ENCODE data around the gene TBC1D16.

Gene TBC1D16

DNA sequence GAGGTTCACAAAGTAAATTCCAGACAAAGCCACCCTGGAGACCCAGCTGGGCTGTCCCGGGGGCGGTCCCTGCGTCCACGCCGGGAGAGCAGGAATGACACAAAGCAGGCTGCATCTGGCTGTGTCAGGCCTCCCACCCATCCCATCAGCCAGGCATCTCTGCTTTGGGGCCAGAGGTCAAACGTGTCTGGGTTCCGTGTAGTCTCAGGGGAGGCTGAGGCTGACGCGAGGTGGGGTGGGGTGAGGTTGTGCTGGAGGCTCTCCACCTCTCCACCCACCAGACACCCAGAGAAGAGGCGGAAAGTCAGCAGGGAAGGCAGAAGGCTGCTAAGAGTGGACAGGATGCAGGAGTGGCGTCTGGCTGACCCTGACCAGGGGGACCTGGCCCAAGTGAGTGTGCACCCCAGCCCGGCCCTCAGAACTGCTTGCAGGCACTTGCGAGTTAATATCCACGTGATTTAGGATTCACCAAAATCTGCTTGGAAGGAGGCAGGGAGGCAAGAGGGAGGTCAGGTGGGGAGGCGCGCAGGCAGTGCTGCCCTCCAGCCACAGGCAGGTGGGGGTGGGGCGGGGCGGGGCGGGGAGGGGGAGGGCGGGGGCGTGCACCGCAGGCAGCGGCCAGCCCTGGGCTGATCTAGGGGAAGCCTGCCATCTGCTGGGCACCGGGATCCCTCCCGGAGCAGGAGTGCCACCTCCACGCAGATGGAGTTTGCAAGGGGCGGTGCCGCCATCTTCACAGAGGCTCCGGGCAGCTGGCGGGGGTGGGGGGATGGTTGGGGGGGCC, 44.3 kb downstream of the TBC1D16 start:
- no peak for FAIRE-seq

DNA sequence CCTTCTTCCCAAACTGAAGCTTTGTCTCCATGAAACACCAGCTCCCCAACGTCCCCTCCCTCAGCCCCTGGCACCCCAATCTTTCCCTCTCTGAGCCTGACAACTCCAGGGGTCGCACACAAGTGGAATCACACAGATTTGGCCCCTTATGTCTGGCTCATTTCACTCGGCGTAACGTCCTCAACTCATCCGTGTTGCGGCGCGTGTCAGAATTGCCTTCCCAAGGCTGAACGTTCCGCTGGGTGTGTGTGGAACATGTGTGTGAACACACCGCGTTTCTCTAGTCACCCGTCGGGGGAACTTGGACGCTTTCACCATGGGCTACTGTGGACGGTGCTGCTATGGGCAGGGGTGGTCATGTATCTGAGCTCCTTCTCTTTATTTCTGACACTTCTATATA, 45.0 kb downstream of the TBC1D16 start:
- DNase-seq (ENCODE audit: extremely low spot score, insufficient read length, low read depth) = no peak
- no peak for FAIRE-seq

More for the DNA sequence above, 44.3 kb downstream of the TBC1D16 start:
- peak; percentile 43 for DNase-seq (ENCODE audit: extremely low spot score, insufficient read length, low read depth)

DNA sequence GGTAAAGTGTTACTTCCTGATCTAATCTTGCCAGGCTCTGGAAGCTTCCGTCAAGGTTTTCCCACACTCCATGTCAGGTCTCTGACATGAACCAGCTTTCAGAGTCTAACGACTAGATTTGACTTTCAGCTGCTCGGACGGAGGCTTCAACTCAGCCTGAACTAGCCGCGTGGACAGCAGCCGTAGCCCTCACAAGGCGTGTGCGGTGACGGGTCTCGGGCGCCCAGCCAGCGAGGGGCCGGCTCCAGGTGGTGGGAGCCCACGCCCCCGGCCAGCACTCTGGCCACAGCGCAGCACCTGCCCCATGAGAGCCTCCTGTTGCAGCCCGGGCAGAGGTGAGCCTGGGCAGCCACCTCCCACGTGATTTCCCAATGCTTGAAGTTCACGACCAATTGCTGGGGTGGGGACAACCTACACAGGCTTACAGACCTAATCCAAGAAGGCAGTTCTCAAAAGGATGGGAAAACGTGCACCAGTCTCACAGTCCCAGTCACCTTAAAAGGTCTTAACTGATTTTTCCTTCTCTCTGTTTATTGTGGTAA, 45.5 kb downstream of the TBC1D16 start:
- no peak for DNase-seq (ENCODE audit: extremely low spot score, insufficient read length, low read depth)
- no peak for FAIRE-seq

DNA sequence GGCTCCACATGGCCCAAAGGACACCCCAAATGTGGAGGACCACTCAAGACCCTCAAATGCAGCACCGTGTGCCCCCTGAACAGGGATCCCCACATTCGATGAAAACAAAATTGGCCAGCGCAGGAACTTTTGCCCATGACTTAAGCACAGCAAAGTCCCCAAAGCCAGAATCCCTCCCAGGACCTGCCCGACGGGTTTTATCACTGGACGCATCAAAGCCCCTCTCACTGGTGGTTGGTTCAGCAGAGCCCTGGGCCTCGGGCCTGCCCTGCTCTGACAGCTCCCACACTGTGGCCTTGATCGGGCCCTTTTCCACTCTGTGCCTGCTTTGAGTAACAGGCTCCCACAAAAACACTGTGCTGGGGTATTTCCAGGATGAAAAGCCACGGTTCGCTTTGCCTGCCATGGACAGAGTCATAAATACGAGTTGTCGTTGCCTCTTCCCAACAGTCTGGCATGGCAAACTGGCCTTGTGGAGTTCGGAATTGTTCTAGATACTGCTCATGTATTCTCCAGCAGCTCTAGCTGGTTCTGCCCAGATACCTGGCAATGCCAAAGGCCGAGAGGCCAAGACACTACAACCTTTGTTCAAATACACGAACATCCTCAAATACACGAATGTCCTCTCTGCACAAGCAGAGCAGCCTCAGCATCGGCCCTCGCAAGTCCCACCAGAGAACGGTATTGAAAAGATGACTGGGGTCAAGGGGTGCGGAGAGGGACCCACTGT, 46.4 kb downstream of the TBC1D16 start:
- no peak for FAIRE-seq
- no peak for DNase-seq (ENCODE audit: extremely low spot score, insufficient read length, low read depth)

DNA sequence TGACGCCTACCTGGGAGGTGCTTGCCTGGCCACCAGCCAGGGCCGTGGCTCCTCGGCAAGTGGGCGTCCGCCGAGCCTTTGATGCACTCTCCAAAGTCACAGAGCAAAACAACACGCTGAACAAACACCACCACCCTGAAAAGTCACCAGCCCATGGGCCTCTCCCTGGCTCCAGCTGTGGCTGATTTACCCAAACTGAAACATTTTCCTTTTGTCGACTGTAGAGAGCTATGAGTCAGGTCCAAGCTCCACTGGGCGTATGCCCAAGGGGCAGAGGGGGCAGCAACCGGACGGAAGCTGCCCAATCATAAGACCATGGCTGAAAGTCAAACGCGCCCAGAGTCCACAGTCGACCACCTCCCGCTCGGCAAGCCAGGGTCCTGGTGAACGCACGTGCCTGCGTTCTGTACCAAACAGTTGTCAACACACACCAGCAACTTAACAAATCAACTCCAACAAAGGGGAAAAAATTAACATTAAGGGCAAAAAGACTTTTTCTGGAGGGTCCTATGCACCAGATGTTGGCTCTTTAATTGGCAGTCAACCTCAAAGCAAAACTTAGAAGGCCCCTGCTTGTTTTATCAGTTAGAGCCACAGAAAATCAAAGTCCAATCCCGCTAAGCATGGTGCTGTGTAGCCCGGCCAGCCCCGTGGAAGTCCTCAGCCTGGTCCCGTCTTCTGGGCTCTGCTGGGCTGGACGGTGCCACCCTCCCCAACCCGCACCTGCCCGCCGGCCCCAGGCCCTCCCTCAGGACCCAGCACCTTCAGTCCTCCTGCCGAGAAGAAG, 47.3 kb downstream of the TBC1D16 start:
- DNase-seq (ENCODE audit: extremely low spot score, insufficient read length, low read depth) (no peak), FAIRE-seq (no peak)

DNA sequence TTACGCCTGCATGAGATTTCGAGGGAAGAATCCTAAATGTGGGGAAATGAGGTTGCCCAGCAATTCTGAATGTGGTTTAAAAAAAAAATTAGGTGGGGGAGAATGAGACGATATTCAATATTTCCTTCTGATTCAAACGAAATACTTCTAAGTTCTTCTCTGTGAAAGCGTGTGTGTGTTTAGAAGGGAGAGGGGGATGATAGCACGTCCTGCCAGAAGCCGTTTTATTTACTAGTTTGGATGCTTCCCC, 47.8 kb downstream of the TBC1D16 start:
- FAIRE-seq = no peak
- DNase-seq (ENCODE audit: extremely low spot score, insufficient read length, low read depth) = no peak

DNA sequence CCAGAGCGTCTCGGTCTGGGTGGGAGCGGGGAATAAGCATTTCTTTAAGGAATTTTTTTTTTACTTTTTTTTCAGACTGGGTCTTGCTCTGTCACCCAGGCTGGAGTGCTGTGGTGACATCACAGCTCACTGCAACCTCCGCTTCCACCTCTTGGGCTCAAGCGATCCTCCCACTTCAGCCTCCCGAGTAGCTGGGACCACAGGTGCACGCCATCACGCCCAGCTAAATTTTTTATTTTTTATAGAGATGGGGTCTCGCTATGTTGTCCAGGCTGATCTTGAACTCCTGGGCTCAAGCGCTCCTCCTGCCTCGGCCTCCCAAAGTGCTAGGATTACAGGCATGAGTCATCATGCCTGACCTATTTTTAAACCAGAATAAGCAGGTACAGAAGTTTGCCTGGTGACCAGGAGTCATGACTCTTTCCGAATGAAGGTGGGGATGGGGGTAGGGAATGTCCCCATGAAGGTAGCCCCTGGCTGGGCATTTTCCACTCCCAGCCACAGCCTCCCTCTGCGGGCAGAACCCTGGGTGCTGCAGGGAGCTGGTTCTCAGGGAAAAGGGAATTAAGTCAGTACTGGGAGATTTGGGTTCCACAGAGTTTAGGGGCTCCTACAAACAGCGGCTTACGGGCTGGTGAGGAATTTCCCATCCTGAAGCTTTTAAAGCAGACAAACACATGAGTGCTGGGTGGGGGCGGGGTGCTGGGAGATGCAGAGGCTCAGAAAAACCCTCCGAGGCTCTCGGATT, 48.3 kb downstream of the TBC1D16 start:
- no peak for FAIRE-seq

DNA sequence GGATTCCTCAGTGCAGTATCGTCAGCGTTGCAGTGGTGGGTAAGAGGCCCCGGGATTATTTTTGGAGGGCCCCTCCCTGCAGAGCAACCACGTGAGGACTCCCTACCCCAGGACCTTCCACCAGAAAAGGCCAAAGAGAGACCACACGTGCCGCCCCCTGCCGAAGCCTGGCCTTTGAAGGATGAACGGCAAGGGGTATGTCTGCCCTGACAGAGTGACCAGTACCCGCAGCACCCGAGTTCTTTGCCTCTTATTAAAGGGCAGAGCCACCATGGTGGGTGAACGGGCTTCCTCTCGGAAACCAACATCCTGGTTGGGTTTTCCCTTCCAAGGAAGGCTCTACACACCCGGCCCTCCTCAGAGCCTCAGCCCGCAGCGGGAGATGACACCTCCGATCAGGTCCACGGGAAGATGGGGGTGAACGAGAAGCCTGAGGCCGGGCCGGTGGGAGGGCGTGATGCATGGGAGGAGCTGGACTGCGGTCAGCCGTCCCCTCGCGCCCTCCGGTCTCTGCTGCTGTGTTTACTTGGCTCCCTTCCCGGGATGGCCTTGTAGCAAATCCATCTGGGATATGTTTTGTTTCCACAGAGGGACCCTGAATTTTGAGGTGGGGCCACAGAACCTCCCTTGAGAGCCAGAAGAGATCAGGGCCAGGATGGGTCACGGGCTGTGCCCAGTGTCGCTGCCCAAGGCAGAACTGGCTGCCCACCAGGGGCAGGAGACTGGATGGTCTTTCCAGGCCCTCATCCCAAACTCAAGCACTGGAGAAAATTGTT, 49.1 kb downstream of the TBC1D16 start:
- FAIRE-seq = no peak
- no peak for DNase-seq (ENCODE audit: extremely low spot score, insufficient read length, low read depth)

More for the DNA sequence above, 48.3 kb downstream of the TBC1D16 start:
- DNase-seq (ENCODE audit: extremely low spot score, insufficient read length, low read depth) = no peak

DNA sequence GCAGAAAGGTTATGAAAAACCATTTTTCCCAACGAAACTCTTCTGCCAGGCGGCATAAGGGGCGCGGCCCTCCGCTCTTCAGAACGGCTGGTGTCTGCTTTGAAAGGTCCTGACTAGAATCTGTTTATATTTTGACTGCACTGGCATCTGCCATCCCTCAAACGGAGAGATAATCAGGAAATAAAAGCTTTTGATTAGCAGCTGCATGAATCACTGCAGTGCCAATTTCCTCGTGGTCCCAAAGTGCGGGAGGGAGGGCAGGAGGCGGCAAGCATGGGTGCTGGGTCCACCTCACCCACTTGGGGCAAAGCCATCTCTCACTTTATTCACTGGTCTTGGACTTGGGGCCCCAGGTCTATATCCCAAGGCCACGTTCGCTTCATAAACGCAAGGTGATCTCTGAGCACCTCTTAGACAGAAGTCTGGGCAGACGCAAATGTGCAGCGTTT, 49.7 kb downstream of the TBC1D16 start:
- DNase-seq (ENCODE audit: extremely low spot score, insufficient read length, low read depth) (no peak), FAIRE-seq (no peak)

DNA sequence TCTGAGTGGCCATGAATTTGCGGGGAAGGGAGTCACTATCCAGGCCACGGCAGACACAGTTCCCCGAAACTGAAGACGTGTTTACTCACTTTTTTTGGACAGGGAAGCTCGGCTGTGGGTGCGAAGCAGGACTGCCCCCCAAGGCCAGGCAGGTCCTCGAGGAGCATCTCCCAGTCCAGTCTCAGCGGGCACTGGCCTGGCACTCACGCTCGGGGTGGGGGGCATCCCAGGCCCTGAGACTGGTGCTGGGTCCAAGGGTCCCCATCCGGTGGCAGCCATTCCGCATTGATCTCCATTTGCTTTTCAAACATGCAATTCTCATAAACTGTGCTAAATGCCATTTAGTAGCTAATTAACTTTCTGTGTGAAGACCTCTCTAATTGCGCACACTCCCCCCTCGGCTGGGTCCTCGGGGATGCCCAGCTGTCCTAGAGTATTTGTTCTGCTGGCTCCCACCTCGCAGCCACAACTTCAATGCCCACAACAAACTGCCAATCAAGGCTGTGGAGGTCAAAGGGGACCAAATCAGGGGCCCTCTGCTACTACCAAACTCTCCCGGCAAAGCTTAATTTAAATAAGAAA, 50.2 kb downstream of the TBC1D16 start:
- DNase-seq (ENCODE audit: extremely low spot score, insufficient read length, low read depth) (no peak), FAIRE-seq (no peak)

DNA sequence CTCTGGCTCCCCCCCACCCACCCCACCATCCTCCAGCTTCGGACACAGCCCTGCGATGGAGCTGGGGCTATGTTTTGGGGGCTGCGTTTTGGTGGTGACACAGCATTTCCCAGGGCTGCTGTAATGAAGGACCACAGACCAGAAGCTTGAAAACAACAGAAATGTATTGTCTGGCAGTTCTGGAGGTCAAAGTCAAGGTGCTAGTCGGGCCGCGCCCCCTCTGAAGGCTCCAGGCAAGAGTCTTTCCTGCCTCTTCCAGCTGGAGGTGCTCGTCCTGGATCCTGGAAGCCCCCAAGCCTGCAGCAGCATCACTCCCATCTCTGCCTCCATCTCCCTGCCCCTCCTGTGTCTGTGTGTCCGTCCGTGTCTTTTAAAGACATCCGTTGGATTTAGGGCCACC, 50.8 kb downstream of the TBC1D16 start:
- no peak for FAIRE-seq

DNA sequence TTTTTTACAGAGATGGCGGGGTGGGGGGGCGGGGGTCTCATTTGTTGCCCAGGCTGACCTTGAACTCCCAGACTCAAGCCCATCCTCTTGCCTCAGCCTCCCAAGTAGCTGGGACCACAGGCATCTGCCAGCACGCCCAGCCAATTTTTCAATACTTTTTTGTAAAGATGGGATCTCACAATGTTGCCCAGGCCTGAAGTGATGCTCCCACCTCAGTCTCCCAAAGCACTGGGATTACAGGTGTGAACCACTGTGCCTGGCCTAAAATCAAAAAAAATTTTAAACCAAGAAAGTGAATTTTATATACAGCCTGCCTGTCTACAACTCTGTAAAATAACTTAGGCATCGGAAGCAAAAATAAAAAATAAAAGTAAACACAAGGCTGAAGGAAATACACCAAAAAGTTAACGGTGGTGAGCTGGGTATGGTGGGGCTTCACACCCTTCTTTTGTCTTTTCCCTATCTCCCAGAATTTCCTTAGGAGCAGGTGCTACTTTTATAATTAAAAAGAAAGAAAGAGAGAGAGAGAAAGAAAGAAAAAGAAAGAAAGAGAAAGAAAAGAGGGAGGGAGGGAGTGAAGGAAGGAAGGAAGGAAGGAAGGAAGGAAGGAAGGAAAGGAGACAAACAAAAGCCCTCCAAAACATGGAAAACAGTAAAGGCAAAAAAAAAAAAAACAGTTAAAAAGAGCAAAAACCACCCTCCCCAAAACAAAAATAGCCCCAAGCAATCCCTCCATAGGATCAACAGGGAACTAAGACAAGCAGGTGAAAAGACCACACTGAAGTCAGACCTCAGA, 51.4 kb downstream of the TBC1D16 start:
- DNase-seq (ENCODE audit: extremely low spot score, insufficient read length, low read depth) (no peak), FAIRE-seq (no peak)

More for the DNA sequence above, 50.8 kb downstream of the TBC1D16 start:
- no peak for DNase-seq (ENCODE audit: extremely low spot score, insufficient read length, low read depth)

DNA sequence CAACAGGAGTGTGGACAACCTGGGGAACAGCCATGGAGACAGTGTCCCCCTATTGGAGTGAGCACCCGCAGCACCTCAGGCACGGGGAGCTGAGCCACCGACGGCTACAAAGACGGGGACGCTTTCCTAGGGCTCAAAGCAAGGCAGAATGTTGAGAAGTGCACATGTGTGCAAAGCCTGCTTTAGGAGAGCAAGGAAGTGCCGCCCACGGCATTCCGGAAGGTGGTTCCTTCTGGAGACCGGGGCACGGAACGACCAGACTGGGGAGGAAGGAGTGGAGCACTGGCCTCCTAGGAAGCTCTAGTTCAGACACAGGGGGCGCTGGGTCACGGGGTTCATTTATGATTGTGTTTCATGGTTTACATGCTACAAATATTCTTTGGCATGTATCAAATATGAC, 52.2 kb downstream of the TBC1D16 start:
- DNase-seq (ENCODE audit: extremely low spot score, insufficient read length, low read depth) (no peak), FAIRE-seq (no peak)

DNA sequence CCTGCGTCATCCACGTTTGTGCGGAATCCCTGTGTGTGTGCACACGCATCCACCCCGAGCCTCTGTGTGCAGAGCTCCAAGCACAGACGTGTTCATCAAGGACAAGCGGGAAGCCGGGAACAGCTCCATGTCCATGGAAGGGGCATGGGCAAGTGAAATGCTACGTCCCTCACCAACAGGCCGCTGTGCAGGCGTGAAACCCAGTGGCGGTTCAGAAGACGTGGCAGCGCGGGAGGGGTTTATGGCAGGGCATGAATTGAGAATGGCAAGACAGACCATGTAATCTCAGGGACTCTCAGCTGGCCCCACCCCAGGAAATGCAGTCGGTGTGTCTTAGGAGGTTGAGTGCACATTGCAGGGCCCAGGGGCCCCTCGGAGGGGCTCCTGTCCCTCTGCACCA, 52.7 kb downstream of the TBC1D16 start:
- FAIRE-seq = no peak
- no peak for DNase-seq (ENCODE audit: extremely low spot score, insufficient read length, low read depth)

DNA sequence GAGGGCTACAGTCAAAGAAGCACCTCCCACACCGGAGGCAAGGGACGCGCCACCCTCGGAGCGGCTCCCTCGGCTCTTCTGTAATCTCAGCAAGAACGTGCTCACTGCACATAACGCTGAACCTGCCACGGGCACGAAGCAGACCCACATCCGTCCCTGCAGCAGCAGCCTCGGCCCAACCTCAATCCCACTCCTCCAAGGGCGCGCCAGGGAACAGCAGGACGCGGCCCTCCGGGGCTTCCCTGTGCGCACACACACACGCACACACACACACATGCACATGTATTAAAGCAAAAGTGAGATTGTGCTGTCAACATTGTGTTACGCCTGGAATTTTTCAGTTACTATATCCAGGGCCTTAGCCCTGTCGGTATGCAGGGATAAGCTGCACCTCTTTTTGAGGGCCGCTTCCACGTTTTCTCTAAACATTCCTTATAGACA, 54.0 kb downstream of the TBC1D16 start:
- no peak for FAIRE-seq
- no peak for DNase-seq (ENCODE audit: extremely low spot score, insufficient read length, low read depth)

DNA sequence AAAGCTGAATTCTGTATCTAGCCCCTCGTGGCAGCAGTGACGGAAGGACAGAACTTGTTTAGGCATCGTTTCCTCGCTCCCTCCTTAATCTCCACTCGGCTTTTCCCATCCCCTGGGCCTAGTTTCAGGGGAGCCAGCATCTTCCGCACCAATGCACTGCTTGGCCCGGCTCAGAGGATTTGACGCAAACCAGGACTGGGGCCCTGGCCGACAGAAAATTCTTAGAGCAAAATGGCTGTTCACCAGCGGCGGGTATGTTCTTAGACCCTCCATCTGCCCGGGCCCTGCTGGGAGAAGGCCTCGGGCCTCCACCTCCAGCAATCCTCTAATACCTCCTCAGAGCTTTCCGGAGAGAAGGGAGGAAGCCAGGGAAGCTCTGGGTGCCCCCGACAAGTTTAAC, 54.6 kb downstream of the TBC1D16 start:
- FAIRE-seq (no peak), DNase-seq (ENCODE audit: extremely low spot score, insufficient read length, low read depth) (no peak)

DNA sequence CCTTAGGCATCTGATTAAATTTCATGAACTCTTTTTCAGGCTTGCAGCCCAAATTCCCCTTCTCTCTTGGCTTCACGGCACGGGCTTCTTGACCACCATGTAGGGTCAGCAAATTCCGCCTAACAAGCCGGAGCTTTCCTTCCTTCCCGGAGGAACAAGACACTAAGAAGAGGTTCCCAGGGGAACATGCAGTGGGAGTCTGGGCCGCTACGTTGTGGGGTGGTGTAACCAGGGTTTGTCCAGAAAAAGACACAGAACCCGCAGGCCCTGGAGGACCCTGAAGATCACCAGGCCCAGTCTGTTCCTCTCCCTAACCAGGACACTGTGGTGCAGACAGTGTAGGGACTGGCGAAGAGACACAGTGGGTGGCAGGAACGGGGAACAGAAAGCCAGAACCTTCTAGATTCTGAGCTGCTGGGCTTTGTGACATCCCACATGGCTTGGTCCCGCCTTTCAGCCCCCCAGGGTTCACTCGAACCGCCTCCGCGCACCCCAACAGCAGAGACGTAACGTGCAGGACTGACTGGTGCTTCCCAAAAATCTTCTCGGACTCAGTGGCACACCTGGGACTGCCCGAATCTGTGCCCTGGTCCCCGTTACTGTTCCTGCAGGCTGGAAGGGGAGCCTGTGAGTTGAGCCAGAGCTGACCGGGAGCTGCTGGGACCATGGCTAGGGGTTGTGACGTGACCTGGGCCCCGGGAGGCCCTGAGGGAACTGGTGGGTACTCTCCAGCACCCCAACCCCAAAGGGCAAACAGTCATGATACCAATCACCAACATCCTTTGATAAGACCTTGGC, 55.2 kb downstream of the TBC1D16 start:
- FAIRE-seq (no peak), DNase-seq (ENCODE audit: extremely low spot score, insufficient read length, low read depth) (no peak)
